GM23338 (cell line): ENCODE measurements around the gene VWC2. TPM values are rescaled to one million over a fixed set of nuclear protein-coding genes. Genes with fewer than 3 reads are reported as not detected.

Source experiments
- ATAC-seq: fragments of 200-7000 bp; cut with Tn5 transposase; 3 replicates; pipeline ENCODE4 v1.9.1; 2020
- DNase-seq: peaks from one replicate; pipeline ENCODE4 v3.0.0-alpha.2; 2015; ENCODE audit warnings: low spot score
- H2AFZ ChIP-seq: fragments of 200-600 bp; sonication (generic); 2 replicates; pipeline ENCODE4 v1.8.0; 2016; ENCODE audit warnings: antibody characterized with exemption, mild to moderate bottlenecking, moderate library complexity
- H3F3A ChIP-seq: fragments of 200-600 bp; sonication (generic); replicated peaks from 2 replicates; pipeline ENCODE4 v1.8.0; 2017; ENCODE audit warnings: antibody characterized with exemption, mixed run types, low read depth
- H3K27ac ChIP-seq: fragments of 200-600 bp; sonication (generic); 2 replicates; pipeline ENCODE4 v1.6.1; 2016; ENCODE audit warnings: low read depth
- H3K27me3 ChIP-seq: fragments of 200-600 bp; sonication (generic); 2 replicates; pipeline ENCODE4 v1.8.0; 2016; ENCODE audit warnings: mild to moderate bottlenecking, mixed run types, moderate library complexity; ENCODE audit not compliant: insufficient read depth
- H3K36me3 ChIP-seq: fragments of 200-600 bp; sonication (generic); 2 replicates; pipeline ENCODE4 v1.8.0; 2016; ENCODE audit warnings: mild to moderate bottlenecking; ENCODE audit not compliant: insufficient read depth
- H3K4me1 ChIP-seq: fragments of 200-600 bp; sonication (generic); 2 replicates; pipeline ENCODE4 v1.8.0; 2016; ENCODE audit warnings: mild to moderate bottlenecking, moderate library complexity; ENCODE audit not compliant: insufficient read depth
- H3K4me2 ChIP-seq: fragments of 200-600 bp; sonication (generic); 2 replicates; pipeline ENCODE4 v1.7.1; 2017; ENCODE audit warnings: mixed run types
- H3K4me3 ChIP-seq: fragments of 200-600 bp; sonication (generic); 2 replicates; pipeline ENCODE4 v1.6.1; 2016; ENCODE audit warnings: mixed run types
- H3K79me2 ChIP-seq: fragments of 200-600 bp; sonication (generic); replicated peaks from 2 replicates; pipeline ENCODE4 v1.8.0; 2017; ENCODE audit warnings: mild to moderate bottlenecking; ENCODE audit not compliant: insufficient read depth
- H3K9me2 ChIP-seq: fragments of 200-600 bp; sonication (generic); 2 replicates; pipeline ENCODE4 v1.8.0; 2017; ENCODE audit not compliant: insufficient read depth
- H4K20me1 ChIP-seq: fragments of 200-600 bp; sonication (generic); replicated peaks from 2 replicates; pipeline ENCODE4 v1.8.0; 2017; ENCODE audit warnings: mild to moderate bottlenecking; ENCODE audit not compliant: insufficient read depth
- H3K27ac Mint-ChIP-seq: 2 replicates; pipeline ENCODE4 v1.8.0; 2020; ENCODE audit warnings: inconsistent platforms, mild to moderate bottlenecking, moderate library complexity, mixed read lengths
- H3K27me3 Mint-ChIP-seq: 3 replicates; pipeline ENCODE4 v1.8.0; 2022; ENCODE audit warnings: low read depth, mild to moderate bottlenecking, moderate library complexity, mixed read lengths, inconsistent platforms; ENCODE audit not compliant: insufficient read depth, poor library complexity
- H3K36me3 Mint-ChIP-seq: 3 replicates; pipeline ENCODE4 v1.8.0; 2021; ENCODE audit warnings: low read depth, mild to moderate bottlenecking, inconsistent platforms, moderate library complexity, mixed read lengths
- H3K4me1 Mint-ChIP-seq: 3 replicates; pipeline ENCODE4 v1.8.0; 2020; ENCODE audit warnings: mild to moderate bottlenecking, inconsistent platforms, mixed read lengths
- H3K4me3 Mint-ChIP-seq: 3 replicates; pipeline ENCODE4 v1.8.0; 2021; ENCODE audit warnings: moderate library complexity, mild to moderate bottlenecking, inconsistent platforms, mixed read lengths
- H3K9me3 Mint-ChIP-seq: 3 replicates; pipeline ENCODE4 v1.8.0; 2020; ENCODE audit warnings: moderate library complexity, mild to moderate bottlenecking, inconsistent platforms, mixed read lengths
- EZH2 ChIP-seq: fragments of 200-600 bp; sonication (generic); IDR thresholded peaks from one replicate; pipeline ENCODE4 v1.8.0; 2017; ENCODE audit warnings: antibody characterized with exemption, mild to moderate bottlenecking, low read depth; ENCODE audit not compliant: unreplicated experiment
- EZH2phosphoT487 ChIP-seq: fragments of 200-600 bp; sonication (generic); IDR thresholded peaks from one replicate; pipeline ENCODE4 v1.8.1; 2018; ENCODE audit warnings: antibody characterized with exemption; ENCODE audit not compliant: unreplicated experiment
- JUNB ChIP-seq: IDR thresholded peaks from one replicate; pipeline ENCODE4 v1.6.1; 2016; ENCODE audit warnings: antibody characterized with exemption; ENCODE audit not compliant: unreplicated experiment
- ZNF114 ChIP-seq: fragments of 250-450 bp; sonication (Bioruptor Pico); IDR thresholded peaks from 2 replicates; pipeline ENCODE4 v1.5.0; 2020; ENCODE audit warnings: mild to moderate bottlenecking, moderate library complexity
- ZNF331 ChIP-seq: fragments of 250-450 bp; sonication (Bioruptor Pico); IDR thresholded peaks from 2 replicates; pipeline ENCODE4 v1.5.0; 2020; ENCODE audit warnings: low read depth, mild to moderate bottlenecking, moderate library complexity
- ZNF462 ChIP-seq: fragments of 250-450 bp; sonication (Bioruptor Pico); IDR thresholded peaks from 2 replicates; pipeline ENCODE4 v1.5.0; 2020; ENCODE audit warnings: mild to moderate bottlenecking, moderate library complexity
- polyA plus RNA-seq: library from polyadenylated mRNA; unstranded; fragments of >200 nt; fragmentation: Nextera tagmentation; extraction: Ambion mirVana; gene quantifications from 2 replicates; pipeline ENCODE4 v1.2.1, GENCODE V29; 2016
- total RNA-seq: library from RNA; depleted of rRNA; stranded (reverse); fragments of >200 nt; shearing (Covaris generic); gene quantifications from 2 replicates; pipeline ENCODE4 v1.2.3, GENCODE V29; 2014
- TF ChIP-seq, protein P1 (sequence below): IDR thresholded peaks from 2 replicates; pipeline ENCODE4 v1.6.1; 2016; ENCODE audit warnings: antibody characterized with exemption

Gene VWC2
- total and polyA plus RNA-seq, 2 experiments from 2014 or later = 0.15 to 0.45 TPM

DNA sequence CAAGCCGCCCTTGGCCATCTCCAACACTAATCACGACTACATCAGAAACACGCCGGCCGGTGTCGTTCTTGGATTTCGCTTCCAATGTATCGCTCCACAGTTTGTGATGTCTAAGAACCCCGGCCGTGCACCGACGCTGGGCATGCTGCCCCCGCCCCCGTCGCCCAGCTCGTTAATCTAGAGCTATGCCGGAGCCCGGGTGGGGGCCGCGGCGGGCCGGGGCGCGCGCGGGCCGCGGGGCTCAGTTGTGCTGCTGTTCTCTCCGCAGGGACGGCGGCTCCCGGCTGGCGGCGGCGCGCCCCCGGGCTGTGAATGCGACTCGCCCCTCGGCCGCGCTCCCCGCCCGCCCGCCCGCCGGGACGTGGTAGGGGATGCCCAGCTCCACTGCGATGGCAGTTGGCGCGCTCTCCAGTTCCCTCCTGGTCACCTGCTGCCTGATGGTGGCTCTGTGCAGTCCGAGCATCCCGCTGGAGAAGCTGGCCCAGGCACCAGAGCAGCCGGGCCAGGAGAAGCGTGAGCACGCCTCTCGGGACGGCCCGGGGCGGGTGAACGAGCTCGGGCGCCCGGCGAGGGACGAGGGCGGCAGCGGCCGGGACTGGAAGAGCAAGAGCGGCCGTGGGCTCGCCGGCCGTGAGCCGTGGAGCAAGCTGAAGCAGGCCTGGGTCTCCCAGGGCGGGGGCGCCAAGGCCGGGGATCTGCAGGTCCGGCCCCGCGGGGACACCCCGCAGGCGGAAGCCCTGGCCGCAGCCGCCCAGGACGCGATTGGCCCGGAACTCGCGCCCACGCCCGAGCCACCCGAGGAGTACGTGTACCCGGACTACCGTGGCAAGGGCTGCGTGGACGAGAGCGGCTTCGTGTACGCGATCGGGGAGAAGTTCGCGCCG, 1.9 kb downstream of the VWC2 start:
- H3K27me3 Mint-ChIP-seq = peaks cover 49% of the 10 kb centered on the region

GRCh38 chr7:49775949-49776443, 2.6 kb downstream of the VWC2 start:
- Mint-ChIP-seq H3K4me3 (peak overlapping the region; percentile 66), H3K36me3 (peaks cover 5% of the 10 kb centered on the region; the same call in 1 of the 3 replicates), H3K4me1 (peaks cover 18% of the 10 kb centered on the region), H3K27ac (no peak overlapping the region), H3K9me3 (peaks cover 2% of the 10 kb centered on the region; the same call in 2 of the 3 replicates), H3K27me3 (peaks cover 47% of the 10 kb centered on the region)
- H3K4me3 ChIP-seq = peak overlapping the region; percentile 79
- H3K4me1 ChIP-seq = peaks cover 7% of the 10 kb centered on the region
- H3K79me2 ChIP-seq = no peaks in the 10 kb centered on the region
- peak; percentile 8 for ATAC-seq
- peaks cover 60% of the 10 kb centered on the region for H3K27me3 ChIP-seq
- no peak overlapping the region for H3K27ac ChIP-seq
- H3K4me2 ChIP-seq = peak overlapping the region; percentile 84
- H3K36me3 ChIP-seq = no peaks in the 10 kb centered on the region
- no peak for TF ChIP-seq JUNB
- peak; percentile 85 for TF ChIP-seq EZH2
- no peaks in the 10 kb centered on the region; the same call in 1 of the 2 replicates for H3F3A ChIP-seq
- no peaks in the 10 kb centered on the region for H3K9me2 ChIP-seq
- peak; percentile 28 for DNase-seq
- H4K20me1 ChIP-seq = no peaks in the 10 kb centered on the region
- peak overlapping the region; percentile 96 for H2AFZ ChIP-seq

More for the DNA sequence above, 1.9 kb downstream of the VWC2 start:
- Histone ChIP-seq H3F3A (no peaks in the 10 kb centered on the region; the same call in 1 of the 2 replicates), H3K4me1 (peaks cover 7% of the 10 kb centered on the region), H3K4me3 (peak overlapping the region; percentile 79), H2AFZ (peak overlapping the region; percentile 98), H3K27ac (no peak overlapping the region), H4K20me1 (no peaks in the 10 kb centered on the region), H3K4me2 (peak overlapping the region; percentile 84), H3K9me2 (no peaks in the 10 kb centered on the region), H3K79me2 (no peaks in the 10 kb centered on the region), H3K36me3 (no peaks in the 10 kb centered on the region), H3K27me3 (peaks cover 65% of the 10 kb centered on the region)
- Mint-ChIP-seq H3K4me3 (peak overlapping the region; percentile 86), H3K27ac (no peak overlapping the region), H3K4me1 (peaks cover 21% of the 10 kb centered on the region), H3K9me3 (peaks cover 2% of the 10 kb centered on the region; the same call in 2 of the 3 replicates), H3K36me3 (peaks cover 5% of the 10 kb centered on the region; the same call in 1 of the 3 replicates)
- ATAC-seq = peak; percentile 14
- DNase-seq = peak; percentile 44
- peak; percentile 60 for TF ChIP-seq EZH2phosphoT487
- TF ChIP-seq EZH2 = peak; percentile 2
- TF ChIP-seq ZNF331 (CRISPR knock-in tag) = no peak

DNA sequence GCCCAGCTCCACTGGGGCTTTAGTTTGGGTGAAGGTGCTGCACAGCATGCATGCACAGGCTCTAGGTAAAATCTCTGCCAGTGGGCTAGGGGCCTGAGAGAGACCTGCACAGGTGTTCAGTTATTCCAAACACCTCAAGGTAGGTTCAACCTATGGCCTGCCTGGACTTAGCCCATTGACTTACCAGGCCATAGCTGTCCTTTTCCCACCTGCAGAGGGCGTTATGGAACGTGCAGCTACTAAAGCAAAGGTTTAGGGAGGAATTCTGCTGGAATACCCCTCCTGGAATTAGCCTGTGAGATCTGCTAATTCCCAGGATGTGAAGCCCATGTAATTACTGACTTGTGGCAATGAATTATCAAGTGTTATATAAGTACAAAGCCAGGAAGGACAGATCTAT, 3.6 kb downstream of the VWC2 start:
- Histone ChIP-seq H3K4me2 (no peak overlapping the region), H3K4me1 (peaks cover 7% of the 10 kb centered on the region), H3K4me3 (no peak overlapping the region), H3K27ac (no peak overlapping the region), H3K27me3 (peaks cover 50% of the 10 kb centered on the region), H4K20me1 (no peaks in the 10 kb centered on the region), H3K36me3 (no peaks in the 10 kb centered on the region), H3K79me2 (no peaks in the 10 kb centered on the region), H2AFZ (no peak overlapping the region), H3K9me2 (no peaks in the 10 kb centered on the region), H3F3A (no peaks in the 10 kb centered on the region; the same call in 1 of the 2 replicates)
- peak; percentile 88 for DNase-seq
- H3K4me1 Mint-ChIP-seq = peaks cover 18% of the 10 kb centered on the region
- peaks cover 2% of the 10 kb centered on the region; the same call in 2 of the 3 replicates for H3K9me3 Mint-ChIP-seq
- H3K4me3 Mint-ChIP-seq = no peak overlapping the region
- H3K36me3 Mint-ChIP-seq = peaks cover 5% of the 10 kb centered on the region; the same call in 1 of the 3 replicates
- no peak overlapping the region for H3K27ac Mint-ChIP-seq
- peaks cover 40% of the 10 kb centered on the region for H3K27me3 Mint-ChIP-seq
- peak; percentile 18 for ATAC-seq
- TF ChIP-seq ZNF114 (CRISPR knock-in tag) = no peak
- no peak for TF ChIP-seq JUNB
- TF ChIP-seq, protein P1, sequence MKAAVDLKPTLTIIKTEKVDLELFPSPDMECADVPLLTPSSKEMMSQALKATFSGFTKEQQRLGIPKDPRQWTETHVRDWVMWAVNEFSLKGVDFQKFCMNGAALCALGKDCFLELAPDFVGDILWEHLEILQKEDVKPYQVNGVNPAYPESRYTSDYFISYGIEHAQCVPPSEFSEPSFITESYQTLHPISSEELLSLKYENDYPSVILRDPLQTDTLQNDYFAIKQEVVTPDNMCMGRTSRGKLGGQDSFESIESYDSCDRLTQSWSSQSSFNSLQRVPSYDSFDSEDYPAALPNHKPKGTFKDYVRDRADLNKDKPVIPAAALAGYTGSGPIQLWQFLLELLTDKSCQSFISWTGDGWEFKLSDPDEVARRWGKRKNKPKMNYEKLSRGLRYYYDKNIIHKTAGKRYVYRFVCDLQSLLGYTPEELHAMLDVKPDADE = no peak
- no peak for TF ChIP-seq ZNF462 (CRISPR knock-in tag)
